KBM-7 (cell line): ENCODE results near the gene CCDC34.
"Not testable (repeated sequence)": the region's sequence is repeated elsewhere in the genome, so short reads cannot be mapped to it uniquely, and the experiment has no call there.

Experiments
- DNase-seq: peaks from one replicate; pipeline ENCODE4 v3.0.0-alpha.2; 2015
- in situ Hi-C: fragments of 300-500 bp; cut with MboI; formaldehyde crosslinking; loops from 2 replicates; pipeline ENCODE4 v1.14.3; 2020; ENCODE audit warnings: low sequenced_read_pairs, low pct_unique_long_range_greater_than_20kb, mixed read lengths

Gene CCDC34

GRCh38 chr11:27331981-27332380, 31.0 kb downstream of the CCDC34 start:
- in situ Hi-C loops, result no loop called here
- no peak for DNase-seq

- in situ Hi-C loops, result no loop called here
- peak; percentile 4 for DNase-seq
These were observed 32.3 kb downstream of the CCDC34 start for GRCh38 chr11:27330633-27331270.

- in situ Hi-C loops, result no loop called here
- no peak for DNase-seq
These were observed 33.0 kb downstream of the CCDC34 start for GRCh38 chr11:27329867-27330632.

GRCh38 chr11:27328614-27329013, 34.4 kb downstream of the CCDC34 start:
- in situ Hi-C loops, result no loop called here
- no peak for DNase-seq

- in situ Hi-C loops, DNase-seq: not testable (repeated sequence)
These were observed 36.0 kb downstream of the CCDC34 start for GRCh38 chr11:27327064-27327463.

GRCh38 chr11:27322196-27322595, 40.8 kb downstream of the CCDC34 start:
- DNase-seq, in situ Hi-C loops: not testable (repeated sequence)

- DNase-seq, in situ Hi-C loops: not testable (repeated sequence)
These were observed 41.7 kb downstream of the CCDC34 start for GRCh38 chr11:27321340-27321739.

- DNase-seq, result no peak
- in situ Hi-C loops, result no loop called here
These were observed 43.9 kb downstream of the CCDC34 start for GRCh38 chr11:27319072-27319471.

GRCh38 chr11:27317751-27318150, 45.3 kb downstream of the CCDC34 start:
- no peak for DNase-seq
- in situ Hi-C loops, result no loop called here

GRCh38 chr11:27315836-27316235, 47.2 kb downstream of the CCDC34 start:
- no peak for DNase-seq
- in situ Hi-C loops, result no loop called here

- DNase-seq, result no peak
- in situ Hi-C loops, result no loop called here
These were observed 49.7 kb downstream of the CCDC34 start for GRCh38 chr11:27313157-27313821.

GRCh38 chr11:27312110-27312509, 50.9 kb downstream of the CCDC34 start:
- in situ Hi-C loops, result no loop called here
- DNase-seq, result no peak

GRCh38 chr11:27310707-27311106, 52.3 kb downstream of the CCDC34 start:
- DNase-seq, result no peak

GRCh38 chr11:27310182-27310581, 52.8 kb downstream of the CCDC34 start:
- DNase-seq, result no peak
- in situ Hi-C loops, result no loop called here

More at GRCh38 chr11:27310707-27311106, 52.3 kb downstream of the CCDC34 start:
- in situ Hi-C loops, result no loop called here

GRCh38 chr11:27309046-27309445, 54.0 kb downstream of the CCDC34 start:
- in situ Hi-C loops, result no loop called here
- DNase-seq, result no peak

- DNase-seq, result no peak
- in situ Hi-C loops, result no loop called here
These were observed 55.8 kb downstream of the CCDC34 start for GRCh38 chr11:27307232-27307631.

GRCh38 chr11:27305751-27306150, 57.3 kb downstream of the CCDC34 start:
- in situ Hi-C loops, result no loop called here
- no peak for DNase-seq

- in situ Hi-C loops, result no loop called here
- DNase-seq, result no peak
These were observed 58.5 kb downstream of the CCDC34 start for GRCh38 chr11:27304514-27304913.

GRCh38 chr11:27303903-27304302, 59.1 kb downstream of the CCDC34 start:
- in situ Hi-C loops, result no loop called here
- no peak for DNase-seq

- in situ Hi-C loops, result no loop called here
These were observed 62.0 kb downstream of the CCDC34 start for GRCh38 chr11:27300974-27301373.

More at GRCh38 chr11:27300974-27301373, 62.0 kb downstream of the CCDC34 start:
- DNase-seq, result no peak
